GM12891 (cell line): ENCODE data around the gene PSMD9.
"Not testable (repeated sequence)": the region's sequence is repeated elsewhere in the genome, so short reads cannot be mapped to it uniquely, and the experiment has no call there.

Experiments
- DNase-seq: peaks from one replicate; pipeline ENCODE4 v3.0.0; 2011; ENCODE audit warnings: low spot score; ENCODE audit not compliant: insufficient read length
- FAIRE-seq: peaks from 2 replicates; lab custom pipeline; 2011; peaks lifted over from hg19 to GRCh38; lab: Jason Lieb, UNC
- PAX5 ChIP-seq: IDR thresholded peaks from 2 replicates; pipeline ENCODE4 v1.6.1; 2011; ENCODE audit warnings: low read length, moderate library complexity, mild to moderate bottlenecking; ENCODE audit not compliant: insufficient read depth, severe bottlenecking
- POLR2A ChIP-seq: IDR thresholded peaks from 2 replicates; pipeline ENCODE4 v1.6.1; 2011; ENCODE audit warnings: low read depth, low read length, control low read depth
- POLR2AphosphoS5 ChIP-seq: IDR thresholded peaks from 2 replicates; pipeline ENCODE4 v1.6.1; 2011; ENCODE audit warnings: low read depth, low read length, control low read depth
- POU2F2 ChIP-seq: IDR thresholded peaks from 2 replicates; pipeline ENCODE4 v1.6.1; 2011; ENCODE audit warnings: low read depth, mild to moderate bottlenecking, control low read depth, low read length, moderate library complexity
- SPI1 ChIP-seq: IDR thresholded peaks from 2 replicates; pipeline ENCODE4 v1.6.1; 2011; ENCODE audit warnings: low read depth, low read length, control low read depth
- TAF1 ChIP-seq: IDR thresholded peaks from 2 replicates; pipeline ENCODE4 v1.6.1; 2011; ENCODE audit warnings: low read depth, low read length, control low read depth

Gene PSMD9

DNA sequence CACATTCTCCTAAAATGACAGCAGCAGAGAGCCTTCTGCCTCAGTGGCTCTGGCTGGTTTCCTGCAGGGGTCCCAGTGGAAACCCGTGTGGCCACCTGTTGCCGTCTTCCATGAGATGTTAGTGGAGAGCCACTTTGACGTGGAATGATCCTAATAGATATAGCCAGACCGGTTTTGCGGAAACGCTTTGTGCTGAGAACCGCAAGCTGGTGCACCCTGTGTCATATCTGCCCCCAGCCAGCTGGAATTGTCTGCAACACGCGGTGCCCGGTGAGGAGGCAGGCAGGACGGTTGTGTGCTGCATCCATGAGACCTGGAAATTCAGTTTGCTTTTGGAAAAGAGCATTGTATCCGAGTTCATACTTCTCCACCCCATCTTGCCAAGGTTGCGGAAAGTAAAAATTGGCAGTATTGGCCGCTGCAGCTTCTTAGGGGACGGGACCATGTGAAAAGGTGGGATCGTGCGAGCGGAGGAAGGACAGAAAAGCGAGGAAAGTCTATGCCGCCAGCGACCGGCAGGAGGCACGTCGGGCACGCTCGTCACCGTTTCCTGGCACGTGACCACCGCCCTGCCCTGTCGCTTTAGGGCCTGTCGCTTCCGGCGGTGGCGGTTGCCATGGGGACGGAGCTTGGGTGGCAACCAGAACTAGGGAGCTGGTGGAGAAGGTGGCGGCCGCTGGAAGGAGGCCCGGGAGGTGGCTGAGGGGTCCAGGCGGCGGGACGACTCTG is 29.5 kb downstream of the PSMD9 start, which contains the start of gene CFAP251:
Gene CFAP251, plus strand, starts transcription at position 643 of the 729 bp plus-strand sequence. CDS start 2,714 bp downstream, outside the sequence.
- TF ChIP-seq POLR2AphosphoS5 (peak; percentile 25; the same call in 1 of the 2 replicates), PAX5 (no peak)
- DNase-seq = peak; percentile 89

GRCh38 chr12:121918679-121919038 is 30.1 kb downstream of the PSMD9 start:
- DNase-seq = peak; percentile 19
- TF ChIP-seq PAX5 (no peak), POU2F2 (no peak), SPI1 (no peak), POLR2AphosphoS5 (no peak), POLR2A (no peak), TAF1 (no peak)
- no peak for FAIRE-seq

More for the DNA sequence above, 29.5 kb downstream of the PSMD9 start, which contains the start of gene CFAP251:
- FAIRE-seq = peak; percentile 99

GRCh38 chr12:121921066-121921465 is 32.5 kb downstream of the PSMD9 start:
- TF ChIP-seq SPI1 (no peak), TAF1 (no peak), POLR2AphosphoS5 (no peak), POU2F2 (no peak), POLR2A (no peak), PAX5 (no peak)
- FAIRE-seq = no peak
- DNase-seq = no peak

DNA sequence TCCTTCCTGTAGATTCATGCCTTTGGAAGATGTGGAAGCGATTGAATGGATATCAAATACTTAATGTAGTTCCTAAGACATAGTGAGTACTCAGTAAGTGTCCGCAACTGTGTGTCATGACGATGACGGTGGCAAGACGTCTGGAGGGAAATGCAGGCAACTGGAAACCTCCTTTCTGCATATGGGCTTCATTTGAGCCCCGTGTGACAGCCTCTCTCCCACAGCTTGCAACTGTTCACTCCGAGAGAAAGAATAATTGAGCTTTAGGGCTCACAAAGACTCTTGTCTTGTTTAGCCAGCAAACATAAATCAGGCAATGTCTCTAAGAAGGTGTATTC is 36.7 kb downstream of the PSMD9 start:
- DNase-seq (no peak), FAIRE-seq (no peak)
- TF ChIP-seq POLR2AphosphoS5 (no peak), PAX5 (no peak), TAF1 (no peak), POU2F2 (no peak), SPI1 (no peak), POLR2A (no peak)

DNA sequence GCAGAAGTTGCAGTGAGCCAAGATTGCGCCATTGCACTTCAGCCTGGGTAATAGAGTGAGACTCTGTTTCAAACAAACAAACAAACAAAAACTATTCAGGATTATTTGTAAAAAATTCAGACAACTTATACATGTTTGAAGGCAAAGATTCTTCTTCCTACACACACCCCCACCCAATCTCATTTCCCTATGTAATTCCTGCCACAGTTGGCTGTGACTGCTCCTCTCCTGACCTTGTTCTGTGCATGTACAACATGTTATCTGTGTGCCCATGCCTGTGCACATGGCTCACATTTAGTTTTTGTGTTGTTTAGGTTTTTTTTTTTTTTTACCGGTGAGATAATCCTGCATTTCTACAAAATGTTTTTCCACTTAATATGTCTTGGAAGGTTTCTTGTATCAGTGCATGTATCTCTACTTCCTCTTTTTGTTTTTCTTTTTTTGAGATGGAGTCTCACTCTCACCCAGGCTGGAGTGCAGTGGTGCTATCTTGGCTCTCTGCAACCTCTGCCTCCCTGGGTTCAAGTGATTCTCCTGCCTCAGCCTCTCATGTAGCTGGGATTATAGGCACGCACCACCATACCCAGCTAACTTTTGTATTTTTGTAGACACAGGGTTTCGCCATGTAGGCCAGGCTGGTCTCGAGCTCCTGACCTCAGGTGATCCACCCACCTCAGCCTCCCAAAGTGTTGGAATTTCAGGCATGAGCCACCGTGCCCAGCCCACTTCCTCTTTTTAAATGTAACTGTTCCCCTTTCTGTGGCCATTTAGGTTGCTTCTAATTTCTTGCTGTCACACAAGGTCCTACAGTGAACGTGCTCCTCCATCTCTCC is 38.5 kb downstream of the PSMD9 start:
- peak; percentile 98 for TF ChIP-seq SPI1
- no peak for TF ChIP-seq POLR2A
- DNase-seq (no peak), FAIRE-seq (peak; percentile 62)

- DNase-seq = no peak
- no peak for FAIRE-seq
- no peak for TF ChIP-seq PAX5
- TF ChIP-seq TAF1 = no peak
- TF ChIP-seq POLR2A = no peak
- TF ChIP-seq POU2F2 = no peak
- TF ChIP-seq SPI1 = no peak
- no peak for TF ChIP-seq POLR2AphosphoS5
These were observed 39.2 kb downstream of the PSMD9 start for GRCh38 chr12:121927813-121928212.

DNA sequence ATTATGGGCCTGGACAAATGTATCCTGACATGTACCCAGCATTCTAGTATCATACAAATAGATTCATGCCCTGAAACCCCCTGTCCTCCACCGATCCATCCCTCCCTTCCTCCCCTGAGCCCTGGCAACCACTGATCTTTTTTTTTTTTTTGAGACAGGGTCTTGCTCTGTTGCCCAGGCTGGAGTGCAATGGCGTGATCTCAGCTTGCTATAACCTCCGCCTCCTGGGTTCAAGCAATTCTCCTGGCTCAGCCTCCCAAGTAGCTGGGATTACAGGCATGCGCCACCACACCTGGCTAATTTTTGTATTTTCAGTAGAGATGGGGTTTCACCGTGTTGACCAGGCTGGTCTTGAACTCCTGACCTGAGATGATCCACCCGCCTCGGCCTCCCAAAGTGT is 41.0 kb downstream of the PSMD9 start:
- FAIRE-seq, DNase-seq: not testable (repeated sequence)

DNA sequence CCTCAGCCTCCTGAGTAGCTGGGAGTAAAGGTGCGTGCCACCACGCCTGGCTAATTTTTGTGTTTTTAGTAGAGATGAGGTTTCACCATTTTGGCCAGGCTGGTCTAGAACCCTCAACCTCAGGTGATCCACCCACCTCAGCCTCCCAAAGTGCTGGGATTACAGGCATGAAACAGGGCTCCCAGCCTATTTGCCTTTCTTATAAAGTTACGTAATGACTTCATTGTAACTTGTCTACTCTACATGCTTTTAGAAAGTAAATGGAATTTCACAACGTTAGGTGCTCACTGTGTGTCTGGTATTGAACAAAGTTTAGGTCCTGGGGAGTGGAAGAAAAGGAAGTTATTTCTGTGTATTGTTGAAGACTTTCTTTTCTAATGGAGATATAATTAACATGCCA is 42.3 kb downstream of the PSMD9 start:
- DNase-seq (no peak), FAIRE-seq (no peak)
- TF ChIP-seq POLR2A (no peak), PAX5 (no peak), TAF1 (no peak), SPI1 (no peak)

GRCh38 chr12:121932176-121932536 is 43.6 kb downstream of the PSMD9 start:
- FAIRE-seq (no peak), DNase-seq (no peak)
- TF ChIP-seq POLR2AphosphoS5 (no peak), PAX5 (no peak), SPI1 (no peak), POU2F2 (no peak), TAF1 (no peak), POLR2A (no peak)

GRCh38 chr12:121932914-121933521 is 44.4 kb downstream of the PSMD9 start:
- TF ChIP-seq SPI1 = no peak
- no peak for TF ChIP-seq POLR2AphosphoS5
- TF ChIP-seq TAF1 = no peak
- no peak for TF ChIP-seq PAX5
- FAIRE-seq = no peak
- DNase-seq = no peak
